ENCODE results near the gene RAB39B. TPM values are rescaled to one million over a fixed set of nuclear protein-coding genes. Genes with fewer than 3 reads are reported as not detected.

RAB39B gene, protein sequence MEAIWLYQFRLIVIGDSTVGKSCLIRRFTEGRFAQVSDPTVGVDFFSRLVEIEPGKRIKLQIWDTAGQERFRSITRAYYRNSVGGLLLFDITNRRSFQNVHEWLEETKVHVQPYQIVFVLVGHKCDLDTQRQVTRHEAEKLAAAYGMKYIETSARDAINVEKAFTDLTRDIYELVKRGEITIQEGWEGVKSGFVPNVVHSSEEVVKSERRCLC
- polyA plus RNA-seq (2012; ENCODE audit: insufficient read length, low read depth) = not detected

DNA sequence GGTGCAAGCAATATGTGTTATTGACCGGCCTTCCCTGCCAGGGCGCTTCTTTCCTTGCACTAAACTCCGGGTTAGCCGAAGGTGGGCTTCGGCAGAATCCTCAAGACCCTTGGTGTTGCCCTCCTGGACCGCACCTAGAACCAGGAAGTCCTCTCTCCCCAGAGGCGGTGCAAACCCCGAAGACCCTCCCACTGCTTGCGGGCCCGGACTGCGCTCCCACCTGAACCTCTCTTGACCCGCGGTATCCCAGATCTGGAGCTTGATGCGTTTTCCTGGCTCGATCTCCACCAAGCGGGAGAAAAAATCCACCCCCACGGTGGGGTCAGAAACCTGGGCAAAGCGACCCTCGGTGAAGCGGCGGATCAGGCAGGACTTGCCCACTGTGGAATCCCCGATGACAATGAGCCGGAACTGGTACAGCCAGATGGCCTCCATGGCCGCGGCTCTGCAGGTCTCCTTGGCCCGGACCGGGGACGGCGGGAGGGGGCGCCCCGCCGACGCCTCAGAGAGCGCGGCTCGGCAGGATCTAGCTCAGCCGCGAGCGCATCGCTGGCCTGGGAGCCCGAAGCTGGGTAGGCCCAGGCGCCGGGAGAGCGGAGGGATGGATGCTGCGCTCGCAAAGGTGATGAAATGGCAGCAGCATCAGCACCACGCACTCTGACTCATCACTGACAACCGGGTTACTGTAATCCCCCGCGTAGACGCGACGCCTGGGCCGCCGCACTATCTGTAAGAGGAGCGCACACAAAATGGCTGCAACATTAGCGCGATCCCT lies at the start of gene RAB39B:
RAB39B (minus strand) TSS at position 638 of the 775 bp plus-strand sequence; CDS start at position 435, 203 bp downstream.
- no peak for TF ChIP-seq TAF1 (IDR thresholded peaks at IDR 0.05; ENCODE audit: borderline replicate concordance, insufficient read depth, low read length)
- no peak for TF ChIP-seq FOXP2 (optimal IDR thresholded peaks at IDR 0.05; ENCODE audit: borderline replicate concordance, extremely low read depth, extremely low read length, insufficient read depth)
- TF ChIP-seq POLR2AphosphoS5 (IDR thresholded peaks at IDR 0.05; ENCODE audit: low read depth, low read length) = no peak
- TF ChIP-seq SIN3A (IDR thresholded peaks at IDR 0.05; ENCODE audit: borderline replicate concordance, insufficient read depth, low read length) = no peak
- TF ChIP-seq, protein P1, sequence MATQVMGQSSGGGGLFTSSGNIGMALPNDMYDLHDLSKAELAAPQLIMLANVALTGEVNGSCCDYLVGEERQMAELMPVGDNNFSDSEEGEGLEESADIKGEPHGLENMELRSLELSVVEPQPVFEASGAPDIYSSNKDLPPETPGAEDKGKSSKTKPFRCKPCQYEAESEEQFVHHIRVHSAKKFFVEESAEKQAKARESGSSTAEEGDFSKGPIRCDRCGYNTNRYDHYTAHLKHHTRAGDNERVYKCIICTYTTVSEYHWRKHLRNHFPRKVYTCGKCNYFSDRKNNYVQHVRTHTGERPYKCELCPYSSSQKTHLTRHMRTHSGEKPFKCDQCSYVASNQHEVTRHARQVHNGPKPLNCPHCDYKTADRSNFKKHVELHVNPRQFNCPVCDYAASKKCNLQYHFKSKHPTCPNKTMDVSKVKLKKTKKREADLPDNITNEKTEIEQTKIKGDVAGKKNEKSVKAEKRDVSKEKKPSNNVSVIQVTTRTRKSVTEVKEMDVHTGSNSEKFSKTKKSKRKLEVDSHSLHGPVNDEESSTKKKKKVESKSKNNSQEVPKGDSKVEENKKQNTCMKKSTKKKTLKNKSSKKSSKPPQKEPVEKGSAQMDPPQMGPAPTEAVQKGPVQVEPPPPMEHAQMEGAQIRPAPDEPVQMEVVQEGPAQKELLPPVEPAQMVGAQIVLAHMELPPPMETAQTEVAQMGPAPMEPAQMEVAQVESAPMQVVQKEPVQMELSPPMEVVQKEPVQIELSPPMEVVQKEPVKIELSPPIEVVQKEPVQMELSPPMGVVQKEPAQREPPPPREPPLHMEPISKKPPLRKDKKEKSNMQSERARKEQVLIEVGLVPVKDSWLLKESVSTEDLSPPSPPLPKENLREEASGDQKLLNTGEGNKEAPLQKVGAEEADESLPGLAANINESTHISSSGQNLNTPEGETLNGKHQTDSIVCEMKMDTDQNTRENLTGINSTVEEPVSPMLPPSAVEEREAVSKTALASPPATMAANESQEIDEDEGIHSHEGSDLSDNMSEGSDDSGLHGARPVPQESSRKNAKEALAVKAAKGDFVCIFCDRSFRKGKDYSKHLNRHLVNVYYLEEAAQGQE (IDR thresholded peaks at IDR 0.05; ENCODE audit: insufficient read depth in 1 of 2, low read depth in 2 of 2, low read length in 2 of 2) = no peak

DNA sequence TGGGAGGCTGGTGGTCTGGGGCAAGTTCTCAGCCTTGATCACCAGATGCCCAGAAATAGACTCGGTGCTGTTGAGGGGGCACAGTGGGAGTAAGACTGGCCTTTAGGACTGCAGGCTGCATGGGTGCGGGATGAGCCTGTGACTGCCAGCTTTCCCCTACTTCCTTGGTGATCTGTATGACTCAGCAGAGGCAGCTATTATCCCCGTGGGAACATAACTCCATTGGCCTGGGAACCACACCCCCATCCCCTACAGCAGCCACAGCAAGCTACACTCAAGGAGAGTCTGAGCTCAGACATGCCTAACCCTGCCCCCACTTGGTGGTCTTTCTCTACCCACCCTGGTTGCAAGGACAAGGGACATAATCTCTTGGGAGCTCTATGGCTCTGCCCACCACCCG lies 49.5 kb upstream of the RAB39B start:
- no peak for TF ChIP-seq FOXP2 (optimal IDR thresholded peaks at IDR 0.05; ENCODE audit: borderline replicate concordance, extremely low read depth, extremely low read length, insufficient read depth)
- TF ChIP-seq TAF1 (IDR thresholded peaks at IDR 0.05; ENCODE audit: borderline replicate concordance, insufficient read depth, low read length) = no peak
- TF ChIP-seq POLR2AphosphoS5 (IDR thresholded peaks at IDR 0.05; ENCODE audit: low read depth, low read length) = no peak
- TF ChIP-seq SIN3A (IDR thresholded peaks at IDR 0.05; ENCODE audit: borderline replicate concordance, insufficient read depth, low read length) = no peak
- TF ChIP-seq, protein P1 (IDR thresholded peaks at IDR 0.05; ENCODE audit: insufficient read depth in 1 of 2, low read depth in 2 of 2, low read length in 2 of 2) = no peak

DNA sequence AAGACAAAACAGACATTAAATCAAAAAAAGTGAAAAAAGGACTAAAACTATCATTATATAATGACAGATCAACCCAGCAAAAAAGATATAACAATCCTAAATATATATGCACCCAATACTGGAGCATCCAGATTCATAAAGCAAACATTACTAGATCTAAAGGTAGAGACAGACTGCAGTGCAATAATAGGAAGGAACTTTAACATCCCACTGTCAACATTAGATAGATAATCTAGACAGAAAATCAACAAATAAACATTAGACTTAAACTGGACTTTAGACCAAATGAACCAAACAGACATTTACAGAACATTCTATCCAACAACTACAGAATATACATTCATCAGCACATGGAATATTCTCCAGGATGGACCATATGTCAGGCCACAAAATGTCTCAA lies 29.5 kb upstream of the RAB39B start:
- TF ChIP-seq SIN3A (IDR thresholded peaks at IDR 0.05; ENCODE audit: borderline replicate concordance, insufficient read depth, low read length) (no peak), POLR2AphosphoS5 (IDR thresholded peaks at IDR 0.05; ENCODE audit: low read depth, low read length) (no peak), FOXP2 (optimal IDR thresholded peaks at IDR 0.05; ENCODE audit: borderline replicate concordance, extremely low read depth, extremely low read length, insufficient read depth) (no peak), TAF1 (IDR thresholded peaks at IDR 0.05; ENCODE audit: borderline replicate concordance, insufficient read depth, low read length) (no peak)
- TF ChIP-seq, protein P1 (IDR thresholded peaks at IDR 0.05; ENCODE audit: insufficient read depth in 1 of 2, low read depth in 2 of 2, low read length in 2 of 2) = no peak

DNA sequence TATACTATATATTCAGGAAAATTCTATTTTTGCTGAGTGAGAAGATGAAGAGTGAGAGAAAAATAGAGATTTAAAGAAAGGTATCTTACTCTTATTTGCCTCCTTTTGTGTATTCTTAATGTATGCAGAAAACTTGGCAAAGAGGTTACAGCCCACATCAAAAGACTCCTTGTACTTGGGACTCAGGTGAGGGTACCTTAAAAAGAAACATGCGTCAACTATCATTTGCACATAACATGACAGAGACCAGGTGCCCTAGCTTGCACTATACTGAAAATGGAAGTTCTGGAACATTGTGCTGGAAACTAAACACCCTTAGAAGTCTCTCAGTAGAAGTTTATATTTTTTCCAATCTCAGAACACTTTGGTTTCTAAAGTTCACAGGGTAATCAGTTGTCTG lies 15.6 kb upstream of the RAB39B start:
- TF ChIP-seq, protein P1 (IDR thresholded peaks at IDR 0.05; ENCODE audit: insufficient read depth in 1 of 2, low read depth in 2 of 2, low read length in 2 of 2) = no peak
- no peak for TF ChIP-seq TAF1 (IDR thresholded peaks at IDR 0.05; ENCODE audit: borderline replicate concordance, insufficient read depth, low read length)

All from PFSK-1 (cell line).